GM12878 (cell line): ENCODE data around the gene SECTM1.

Experiments used
- NFYA ChIP-seq: IDR thresholded peaks from 2 replicates; pipeline ENCODE4 v1.6.1; 2011; ENCODE audit warnings: low read depth, mild to moderate bottlenecking, low read length, improper control_type of control experiment, borderline replicate concordance
- TCF7 ChIP-seq: IDR thresholded peaks from 2 replicates; pipeline ENCODE4 v1.6.1; 2014; ENCODE audit warnings: antibody characterized with exemption, borderline replicate concordance
- TF ChIP-seq, protein P1 (sequence below), 3 experiments: IDR thresholded peaks in 2 of 3; conservative IDR thresholded peaks in 1 of 3; 2 replicates each; pipeline ENCODE4 v1.5.1; 2011; ENCODE audit warnings: low read depth in 3 of 3, low read length in 3 of 3, mild to moderate bottlenecking in 3 of 3, control low read depth in 2 of 3, moderate library complexity in 2 of 3, inconsistent platforms in 1 of 3, mixed read lengths in 1 of 3; ENCODE audit not compliant: control insufficient read depth in 2 of 3, insufficient read depth in 1 of 3; ENCODE audit errors: extremely low read depth in 1 of 3

DNA sequence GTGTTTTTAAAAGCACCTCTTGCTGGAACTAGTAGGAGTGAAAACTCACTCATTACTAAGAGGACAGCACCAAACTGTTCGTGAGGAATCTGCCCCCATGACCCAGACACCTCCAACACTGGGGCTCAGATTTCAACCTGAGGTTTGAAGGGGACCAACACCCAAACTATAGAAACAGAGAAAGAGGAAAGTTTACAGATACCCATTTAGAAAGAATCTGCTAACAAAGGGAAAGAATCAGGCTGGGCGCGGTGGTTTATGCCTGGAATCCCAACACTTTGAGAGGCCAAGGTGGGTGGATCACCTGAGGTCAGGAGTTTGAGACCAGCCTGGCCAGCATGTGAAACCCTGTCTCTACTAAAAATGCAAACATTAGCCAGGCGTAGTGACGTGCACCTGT lies 56.6 kb downstream of the SECTM1 start:
- TF ChIP-seq, protein P1, sequence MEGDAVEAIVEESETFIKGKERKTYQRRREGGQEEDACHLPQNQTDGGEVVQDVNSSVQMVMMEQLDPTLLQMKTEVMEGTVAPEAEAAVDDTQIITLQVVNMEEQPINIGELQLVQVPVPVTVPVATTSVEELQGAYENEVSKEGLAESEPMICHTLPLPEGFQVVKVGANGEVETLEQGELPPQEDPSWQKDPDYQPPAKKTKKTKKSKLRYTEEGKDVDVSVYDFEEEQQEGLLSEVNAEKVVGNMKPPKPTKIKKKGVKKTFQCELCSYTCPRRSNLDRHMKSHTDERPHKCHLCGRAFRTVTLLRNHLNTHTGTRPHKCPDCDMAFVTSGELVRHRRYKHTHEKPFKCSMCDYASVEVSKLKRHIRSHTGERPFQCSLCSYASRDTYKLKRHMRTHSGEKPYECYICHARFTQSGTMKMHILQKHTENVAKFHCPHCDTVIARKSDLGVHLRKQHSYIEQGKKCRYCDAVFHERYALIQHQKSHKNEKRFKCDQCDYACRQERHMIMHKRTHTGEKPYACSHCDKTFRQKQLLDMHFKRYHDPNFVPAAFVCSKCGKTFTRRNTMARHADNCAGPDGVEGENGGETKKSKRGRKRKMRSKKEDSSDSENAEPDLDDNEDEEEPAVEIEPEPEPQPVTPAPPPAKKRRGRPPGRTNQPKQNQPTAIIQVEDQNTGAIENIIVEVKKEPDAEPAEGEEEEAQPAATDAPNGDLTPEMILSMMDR (IDR thresholded peaks at IDR 0.05 in 2 of 3, conservative IDR thresholded peaks at IDR 0.05 in 1 of 3; ENCODE audit: control insufficient read depth in 2 of 3, extremely low read depth in 1 of 3, insufficient read depth in 1 of 3, low read depth in 3 of 3, low read length in 3 of 3): no peak
- no peak for TF ChIP-seq TCF7
- TF ChIP-seq NFYA: no peak
